ENCODE data around the gene AMDHD2.

AMDHD2 gene, protein sequence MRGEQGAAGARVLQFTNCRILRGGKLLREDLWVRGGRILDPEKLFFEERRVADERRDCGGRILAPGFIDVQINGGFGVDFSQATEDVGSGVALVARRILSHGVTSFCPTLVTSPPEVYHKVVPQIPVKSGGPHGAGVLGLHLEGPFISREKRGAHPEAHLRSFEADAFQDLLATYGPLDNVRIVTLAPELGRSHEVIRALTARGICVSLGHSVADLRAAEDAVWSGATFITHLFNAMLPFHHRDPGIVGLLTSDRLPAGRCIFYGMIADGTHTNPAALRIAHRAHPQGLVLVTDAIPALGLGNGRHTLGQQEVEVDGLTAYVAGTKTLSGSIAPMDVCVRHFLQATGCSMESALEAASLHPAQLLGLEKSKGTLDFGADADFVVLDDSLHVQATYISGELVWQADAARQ

DNA sequence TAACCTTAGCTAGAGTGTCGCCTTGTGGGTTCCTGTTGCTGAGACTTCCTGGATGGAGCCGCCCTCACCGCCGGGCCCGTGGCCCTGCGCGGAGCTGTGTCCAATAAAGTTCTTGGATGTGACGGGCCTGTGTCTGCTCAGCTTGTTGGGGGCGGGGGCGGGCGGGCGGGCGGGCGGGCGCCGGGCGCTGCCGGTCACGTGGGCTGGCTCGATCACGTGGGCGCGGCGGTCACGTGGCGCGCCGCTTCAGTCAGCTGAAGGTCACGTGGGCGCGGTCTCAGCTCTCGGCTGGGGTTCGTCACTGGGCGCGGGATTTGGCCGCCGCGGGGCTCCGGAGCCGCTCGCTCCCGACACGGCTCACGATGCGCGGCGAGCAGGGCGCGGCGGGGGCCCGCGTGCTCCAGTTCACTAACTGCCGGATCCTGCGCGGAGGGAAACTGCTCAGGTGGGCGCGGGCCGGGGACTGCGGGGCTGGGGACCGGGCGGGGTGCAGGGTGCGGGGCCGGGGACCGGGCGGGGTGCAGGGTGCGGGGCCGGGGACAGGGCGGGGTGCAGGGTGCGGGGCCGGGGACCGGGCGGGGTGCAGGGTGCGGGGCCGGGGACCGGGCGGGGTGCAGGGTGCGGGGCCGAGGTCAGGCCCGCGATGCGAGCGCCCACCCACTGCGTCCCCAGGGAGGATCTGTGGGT is at the start of gene AMDHD2:
Gene AMDHD2, plus strand, starts transcription at position 275 of the 687 bp plus-strand sequence. Its CDS starts 88 bp downstream, at position 363.
- peak; percentile 99 for DNase-seq (ENCODE audit: low spot score)
- TF ChIP-seq, protein P1, sequence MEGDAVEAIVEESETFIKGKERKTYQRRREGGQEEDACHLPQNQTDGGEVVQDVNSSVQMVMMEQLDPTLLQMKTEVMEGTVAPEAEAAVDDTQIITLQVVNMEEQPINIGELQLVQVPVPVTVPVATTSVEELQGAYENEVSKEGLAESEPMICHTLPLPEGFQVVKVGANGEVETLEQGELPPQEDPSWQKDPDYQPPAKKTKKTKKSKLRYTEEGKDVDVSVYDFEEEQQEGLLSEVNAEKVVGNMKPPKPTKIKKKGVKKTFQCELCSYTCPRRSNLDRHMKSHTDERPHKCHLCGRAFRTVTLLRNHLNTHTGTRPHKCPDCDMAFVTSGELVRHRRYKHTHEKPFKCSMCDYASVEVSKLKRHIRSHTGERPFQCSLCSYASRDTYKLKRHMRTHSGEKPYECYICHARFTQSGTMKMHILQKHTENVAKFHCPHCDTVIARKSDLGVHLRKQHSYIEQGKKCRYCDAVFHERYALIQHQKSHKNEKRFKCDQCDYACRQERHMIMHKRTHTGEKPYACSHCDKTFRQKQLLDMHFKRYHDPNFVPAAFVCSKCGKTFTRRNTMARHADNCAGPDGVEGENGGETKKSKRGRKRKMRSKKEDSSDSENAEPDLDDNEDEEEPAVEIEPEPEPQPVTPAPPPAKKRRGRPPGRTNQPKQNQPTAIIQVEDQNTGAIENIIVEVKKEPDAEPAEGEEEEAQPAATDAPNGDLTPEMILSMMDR (IDR thresholded peaks at IDR 0.05; ENCODE audit: extremely low read depth, insufficient read depth, missing control alignments), result no peak
- in situ Hi-C loops (cut with MboI; ENCODE audit: low pct_unique_long_range_greater_than_20kb, low sequenced_read_pairs, unreplicated experiment), result no loop called here

DNA sequence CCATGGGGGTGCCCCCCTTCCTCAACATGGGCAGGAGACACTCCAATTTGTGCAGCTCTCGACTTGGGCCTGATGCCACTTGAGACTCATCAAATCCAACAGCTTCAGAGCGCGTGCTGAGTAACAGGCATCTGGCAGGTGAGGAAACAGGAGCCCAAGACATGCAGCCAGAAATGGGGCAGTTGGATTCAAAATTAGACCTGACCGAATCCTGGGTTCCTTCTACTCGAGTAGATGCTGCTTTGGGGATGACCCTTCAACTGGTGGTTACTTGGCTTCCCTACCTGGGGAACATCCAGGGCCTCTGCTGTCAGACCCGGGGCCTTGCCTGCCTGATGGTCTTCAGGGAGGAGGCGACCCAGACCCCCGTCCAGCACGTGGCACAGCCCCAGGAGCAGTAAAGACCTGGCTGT is 49.6 kb upstream of the AMDHD2 start:
- DNase-seq (ENCODE audit: low spot score), result no peak
- in situ Hi-C loops (cut with MboI; ENCODE audit: low pct_unique_long_range_greater_than_20kb, low sequenced_read_pairs, unreplicated experiment), result no loop called here
- TF ChIP-seq, protein P1 (IDR thresholded peaks at IDR 0.05; ENCODE audit: extremely low read depth, insufficient read depth, missing control alignments), result no peak

DNA sequence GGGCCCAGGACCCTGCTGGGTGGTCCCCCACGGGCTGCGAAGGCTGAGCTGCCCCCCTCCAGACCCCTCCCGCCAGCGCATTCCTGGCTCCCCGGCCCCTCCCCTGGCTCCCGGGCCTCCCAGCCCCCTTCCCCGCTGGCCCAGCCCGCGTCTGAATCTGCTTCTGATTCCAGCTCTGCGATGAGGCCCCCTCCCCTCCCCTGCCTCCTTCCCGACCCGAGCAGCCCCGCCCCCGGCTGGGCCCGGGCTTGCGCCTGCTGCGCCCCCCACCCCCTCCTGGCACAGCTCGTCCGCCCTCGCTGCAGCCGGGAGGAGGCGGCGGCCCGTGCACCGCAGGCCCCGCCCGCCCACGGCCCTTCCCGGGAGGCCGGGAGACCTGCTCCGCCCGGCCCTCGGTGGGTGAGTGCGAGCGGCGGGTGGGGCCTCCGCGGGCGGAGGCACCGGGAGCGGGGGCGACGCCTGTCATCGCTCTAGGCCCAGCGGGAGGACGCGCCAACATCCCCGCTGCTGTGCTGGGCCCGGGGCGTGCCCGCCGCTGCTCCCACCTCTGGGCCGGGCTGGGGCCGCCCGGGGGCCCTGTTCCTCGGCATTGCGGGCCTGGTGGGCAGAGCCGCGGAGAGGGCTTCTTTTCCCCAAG is 49.0 kb upstream of the AMDHD2 start, which contains the start of gene NTN3:
Gene NTN3, plus strand, starts transcription at position 282 of the 637 bp plus-strand sequence. CDS start 405 bp downstream, outside the sequence.
- in situ Hi-C loops (cut with MboI; ENCODE audit: low pct_unique_long_range_greater_than_20kb, low sequenced_read_pairs, unreplicated experiment), result no loop called here
- TF ChIP-seq, protein P1 (IDR thresholded peaks at IDR 0.05; ENCODE audit: extremely low read depth, insufficient read depth, missing control alignments), result no peak
- peak; percentile 73 for DNase-seq (ENCODE audit: low spot score)

DNA sequence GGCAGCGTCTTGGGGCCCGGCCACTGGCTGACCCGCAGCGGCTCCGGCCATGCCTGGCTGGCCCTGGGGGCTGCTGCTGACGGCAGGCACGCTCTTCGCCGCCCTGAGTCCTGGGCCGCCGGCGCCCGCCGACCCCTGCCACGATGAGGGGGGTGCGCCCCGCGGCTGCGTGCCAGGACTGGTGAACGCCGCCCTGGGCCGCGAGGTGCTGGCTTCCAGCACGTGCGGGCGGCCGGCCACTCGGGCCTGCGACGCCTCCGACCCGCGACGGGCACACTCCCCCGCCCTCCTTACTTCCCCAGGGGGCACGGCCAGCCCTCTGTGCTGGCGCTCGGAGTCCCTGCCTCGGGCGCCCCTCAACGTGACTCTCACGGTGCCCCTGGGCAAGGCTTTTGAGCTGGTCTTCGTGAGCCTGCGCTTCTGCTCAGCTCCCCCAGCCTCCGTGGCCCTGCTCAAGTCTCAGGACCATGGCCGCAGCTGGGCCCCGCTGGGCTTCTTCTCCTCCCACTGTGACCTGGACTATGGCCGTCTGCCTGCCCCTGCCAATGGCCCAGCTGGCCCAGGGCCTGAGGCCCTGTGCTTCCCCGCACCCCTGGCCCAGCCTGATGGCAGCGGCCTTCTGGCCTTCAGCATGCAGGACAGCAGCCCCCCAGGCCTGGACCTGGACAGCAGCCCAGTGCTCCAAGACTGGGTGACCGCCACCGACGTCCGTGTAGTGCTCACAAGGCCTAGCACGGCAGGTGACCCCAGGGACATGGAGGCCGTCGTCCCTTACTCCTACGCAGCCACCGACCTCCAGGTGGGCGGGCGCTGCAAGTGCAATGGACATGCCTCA is 48.3 kb upstream of the AMDHD2 start:
- DNase-seq (ENCODE audit: low spot score), result no peak
- in situ Hi-C loops (cut with MboI; ENCODE audit: low pct_unique_long_range_greater_than_20kb, low sequenced_read_pairs, unreplicated experiment), result no loop called here
- TF ChIP-seq, protein P1 (IDR thresholded peaks at IDR 0.05; ENCODE audit: extremely low read depth, insufficient read depth, missing control alignments), result no peak

DNA sequence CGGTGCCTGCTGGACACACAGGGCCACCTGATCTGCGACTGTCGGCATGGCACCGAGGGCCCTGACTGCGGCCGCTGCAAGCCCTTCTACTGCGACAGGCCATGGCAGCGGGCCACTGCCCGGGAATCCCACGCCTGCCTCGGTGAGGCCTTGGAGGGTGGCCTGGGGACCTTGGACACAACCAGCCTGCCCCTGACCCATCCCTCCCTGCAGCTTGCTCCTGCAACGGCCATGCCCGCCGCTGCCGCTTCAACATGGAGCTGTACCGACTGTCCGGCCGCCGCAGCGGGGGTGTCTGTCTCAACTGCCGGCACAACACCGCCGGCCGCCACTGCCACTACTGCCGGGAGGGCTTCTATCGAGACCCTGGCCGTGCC is 47.7 kb upstream of the AMDHD2 start:
- DNase-seq (ENCODE audit: low spot score), result no peak
- in situ Hi-C loops (cut with MboI; ENCODE audit: low pct_unique_long_range_greater_than_20kb, low sequenced_read_pairs, unreplicated experiment), result no loop called here
- TF ChIP-seq, protein P1 (IDR thresholded peaks at IDR 0.05; ENCODE audit: extremely low read depth, insufficient read depth, missing control alignments), result no peak

All from GM13977 (cell line).